ENCODE results near the gene TMEM208. TPM values are rescaled to one million over a fixed set of nuclear protein-coding genes. Genes with fewer than 3 reads are reported as not detected.

TMEM208 gene
- total and polyA plus RNA-seq, 2 of the 13 experiments (the other 11 are each of a cell fraction or from before 2014, with no cell fraction given) = 58.8 to 72.9 TPM

- TF ChIP-seq ONECUT2 (CRISPR knock-in tag; IDR thresholded peaks at IDR 0.05) (peak; percentile 64; the same call in 1 of the 2 replicates), ATF7 (IDR thresholded peaks at IDR 0.05) (no peak), ATF7 (CRISPR knock-in tag; IDR thresholded peaks at IDR 0.05) (no peak), SRSF4 (IDR thresholded peaks at IDR 0.05; ENCODE audit: low read depth, low read length, poor library complexity, severe bottlenecking) (no peak), THAP11 (CRISPR knock-in tag; IDR thresholded peaks at IDR 0.05) (peak; percentile 100), SP1 (IDR thresholded peaks at IDR 0.05) (no peak), SP1 (CRISPR knock-in tag; IDR thresholded peaks at IDR 0.05) (peak; percentile 100), AHR (CRISPR knock-in tag; IDR thresholded peaks at IDR 0.05) (peak; percentile 96), JUND (CRISPR knock-in tag; IDR thresholded peaks at IDR 0.05) (peak; percentile 13; the same call in 1 of the 2 replicates), SALL1 (CRISPR knock-in tag; IDR thresholded peaks at IDR 0.05) (peak; percentile 91), MYC (CRISPR knock-in tag; IDR thresholded peaks at IDR 0.05; ENCODE audit: borderline replicate concordance) (peak; percentile 79; the same call in 1 of the 2 replicates), ZFP90 (CRISPR knock-in tag; IDR thresholded peaks at IDR 0.05; ENCODE audit: borderline replicate concordance) (peak; percentile 95), ZFP41 (CRISPR knock-in tag; IDR thresholded peaks at IDR 0.05; ENCODE audit: borderline replicate concordance) (no peak), ZNF614 (CRISPR knock-in tag; IDR thresholded peaks at IDR 0.05; ENCODE audit: borderline replicate concordance) (peak; percentile 95), ZNF44 (CRISPR knock-in tag; IDR thresholded peaks at IDR 0.05) (no peak; the same call in 1 of the 2 replicates), FOXK2 (IDR thresholded peaks at IDR 0.05) (0 out of 2 replicates have a peak, but pooled peaks have one; percentile 60), PRDM4 (CRISPR knock-in tag; IDR thresholded peaks at IDR 0.05; ENCODE audit: borderline replicate concordance) (no peak), SRSF1 (optimal IDR thresholded peaks at IDR 0.05; ENCODE audit: low read depth, low read length) (peak; percentile 87), MEIS1 (CRISPR knock-in tag; IDR thresholded peaks at IDR 0.05; ENCODE audit: borderline replicate concordance) (peak; percentile 82; the same call in 1 of the 2 replicates), RFXANK (CRISPR knock-in tag; IDR thresholded peaks at IDR 0.05) (peak; percentile 67; the same call in 1 of the 2 replicates), EP300 (IDR thresholded peaks at IDR 0.05; ENCODE audit: low read depth in 2 of 2, low read length in 2 of 2) (peak; percentile 30 to 45; a peak in 2 of 4 replicates), EP300 (CRISPR knock-in tag; IDR thresholded peaks at IDR 0.05; ENCODE audit: borderline replicate concordance) (peak; percentile 8; the same call in 1 of the 2 replicates), U2AF2 (IDR thresholded peaks at IDR 0.05; ENCODE audit: low read depth, low read length) (no peak), NFE2 (CRISPR knock-in tag; IDR thresholded peaks at IDR 0.05) (no peak), TBX3 (IDR thresholded peaks at IDR 0.05; ENCODE audit: borderline replicate concordance) (peak; percentile 67), ZKSCAN8 (CRISPR knock-in tag; IDR thresholded peaks at IDR 0.05; ENCODE audit: borderline replicate concordance) (peak; percentile 88)
- TF ChIP-seq, protein P1, sequence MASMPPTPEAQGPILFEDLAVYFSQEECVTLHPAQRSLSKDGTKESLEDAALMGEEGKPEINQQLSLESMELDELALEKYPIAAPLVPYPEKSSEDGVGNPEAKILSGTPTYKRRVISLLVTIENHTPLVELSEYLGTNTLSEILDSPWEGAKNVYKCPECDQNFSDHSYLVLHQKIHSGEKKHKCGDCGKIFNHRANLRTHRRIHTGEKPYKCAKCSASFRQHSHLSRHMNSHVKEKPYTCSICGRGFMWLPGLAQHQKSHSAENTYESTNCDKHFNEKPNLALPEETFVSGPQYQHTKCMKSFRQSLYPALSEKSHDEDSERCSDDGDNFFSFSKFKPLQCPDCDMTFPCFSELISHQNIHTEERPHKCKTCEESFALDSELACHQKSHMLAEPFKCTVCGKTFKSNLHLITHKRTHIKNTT (CRISPR knock-in tag; IDR thresholded peaks at IDR 0.05) = no peak
- TF ChIP-seq, protein P2, sequence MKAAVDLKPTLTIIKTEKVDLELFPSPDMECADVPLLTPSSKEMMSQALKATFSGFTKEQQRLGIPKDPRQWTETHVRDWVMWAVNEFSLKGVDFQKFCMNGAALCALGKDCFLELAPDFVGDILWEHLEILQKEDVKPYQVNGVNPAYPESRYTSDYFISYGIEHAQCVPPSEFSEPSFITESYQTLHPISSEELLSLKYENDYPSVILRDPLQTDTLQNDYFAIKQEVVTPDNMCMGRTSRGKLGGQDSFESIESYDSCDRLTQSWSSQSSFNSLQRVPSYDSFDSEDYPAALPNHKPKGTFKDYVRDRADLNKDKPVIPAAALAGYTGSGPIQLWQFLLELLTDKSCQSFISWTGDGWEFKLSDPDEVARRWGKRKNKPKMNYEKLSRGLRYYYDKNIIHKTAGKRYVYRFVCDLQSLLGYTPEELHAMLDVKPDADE (CRISPR knock-in tag; IDR thresholded peaks at IDR 0.05) = peak; percentile 80; the same call in 1 of the 2 replicates
These were observed at the start of gene TMEM208 (continued) for GRCh38 chr16:67226804-67227566.

Data from HepG2 (cell line).